ENCODE results near the gene GPATCH8. TPM values are rescaled to one million over a fixed set of nuclear protein-coding genes. Genes with fewer than 3 reads are reported as not detected.
A peak's percentile ranks its signal among the peaks of the same experiment; 100 is the strongest.
"Not testable (repeated sequence)": the region's sequence is repeated elsewhere in the genome, so short reads cannot be mapped to it uniquely, and the experiment has no call there.

The GPATCH8 gene
- total RNA-seq, 2 experiments from 2014 or later: 46.0 to 46.1 TPM

GRCh38 chr17:44397479-44398440 is 105.4 kb downstream of the GPATCH8 start:
- H3K4me3 Mint-ChIP-seq: no peak overlapping the region
- H3K9me3 Mint-ChIP-seq: no peaks in the 10 kb centered on the region
- CTCF ChIA-PET: interaction anchor here (1.9 kb wide), 1 partner anchor 25 kb away, joined by 5 read pairs; no protein-coding TSS in a partner anchor
- no peaks in the 10 kb centered on the region for H3K27me3 Mint-ChIP-seq
- no peak for DNase-seq
- H3K27ac Mint-ChIP-seq: no peak overlapping the region
- POLR2A ChIA-PET: no interaction called here
- H3K36me3 Mint-ChIP-seq (ENCODE audit: low read depth): peaks cover 40% of the 10 kb centered on the region
- peaks cover 7% of the 10 kb centered on the region for H3K4me1 Mint-ChIP-seq

- no peak overlapping the region for H3K4me3 Mint-ChIP-seq
- CTCF ChIA-PET: no interaction called here
- POLR2A ChIA-PET: no interaction called here
- no peaks in the 10 kb centered on the region for H3K9me3 Mint-ChIP-seq
- peaks cover 37% of the 10 kb centered on the region for H3K36me3 Mint-ChIP-seq (ENCODE audit: low read depth)
- H3K27ac Mint-ChIP-seq: no peak overlapping the region
- DNase-seq: no peak
- peaks cover 2% of the 10 kb centered on the region for H3K4me1 Mint-ChIP-seq
- no peaks in the 10 kb centered on the region for H3K27me3 Mint-ChIP-seq
Observed at GRCh38 chr17:44396946-44397345, 106.3 kb downstream of the GPATCH8 start.

- Mint-ChIP-seq H3K9me3 (no peaks in the 10 kb centered on the region), H3K36me3 (ENCODE audit: low read depth) (peaks cover 27% of the 10 kb centered on the region), H3K4me3 (no peak overlapping the region), H3K27ac (no peak overlapping the region), H3K4me1 (peaks cover 4% of the 10 kb centered on the region), H3K27me3 (no peaks in the 10 kb centered on the region)
- DNase-seq: no peak
- POLR2A ChIA-PET: no interaction called here
- CTCF ChIA-PET: interaction anchor here (0.6 kb wide), 1 partner anchor 1499 kb away, joined by 3 read pairs; no protein-coding TSS in a partner anchor
Observed at GRCh38 chr17:44394833-44395232, 108.4 kb downstream of the GPATCH8 start.

- not testable (repeated sequence) for H3K9me3 Mint-ChIP-seq, H3K27ac Mint-ChIP-seq, H3K27me3 Mint-ChIP-seq, H3K4me3 Mint-ChIP-seq, DNase-seq
- ChIA-PET CTCF (interaction anchor here (0.6 kb wide), 1 partner anchor 199 kb away, joined by 3 read pairs; no protein-coding TSS in a partner anchor), POLR2A (interaction anchor here (0.6 to 1.0 kb wide), 2 partner anchors 14 to 192 kb away, joined by 3 read pairs; no protein-coding TSS in a partner anchor)
- Mint-ChIP-seq H3K36me3 (ENCODE audit: low read depth) (peaks cover 21% of the 10 kb centered on the region), H3K4me1 (peaks cover 11% of the 10 kb centered on the region)
Observed at GRCh38 chr17:44394112-44394511, 109.1 kb downstream of the GPATCH8 start.

GRCh38 chr17:44390250-44390870 is 112.8 kb downstream of the GPATCH8 start:
- Mint-ChIP-seq H3K4me1 (peaks cover 20% of the 10 kb centered on the region), H3K4me3 (no peak overlapping the region), H3K27me3 (peaks cover 10% of the 10 kb centered on the region), H3K36me3 (ENCODE audit: low read depth) (peaks cover 2% of the 10 kb centered on the region), H3K27ac (no peak overlapping the region), H3K9me3 (no peaks in the 10 kb centered on the region)
- no peak for DNase-seq
- CTCF ChIA-PET: no interaction called here
- POLR2A ChIA-PET: no interaction called here

- H3K36me3 Mint-ChIP-seq (ENCODE audit: low read depth): peaks cover 2% of the 10 kb centered on the region
- no peak for DNase-seq
- CTCF ChIA-PET: no interaction called here
- POLR2A ChIA-PET: no interaction called here
- H3K27ac Mint-ChIP-seq: peak overlapping the region; percentile 1
- H3K9me3 Mint-ChIP-seq: no peaks in the 10 kb centered on the region
- H3K4me1 Mint-ChIP-seq: peaks cover 24% of the 10 kb centered on the region
- H3K4me3 Mint-ChIP-seq: no peak overlapping the region
- peaks cover 12% of the 10 kb centered on the region for H3K27me3 Mint-ChIP-seq
Observed at GRCh38 chr17:44389723-44390202, 113.4 kb downstream of the GPATCH8 start.

- Mint-ChIP-seq H3K36me3 (ENCODE audit: low read depth) (peaks cover 2% of the 10 kb centered on the region), H3K9me3 (no peaks in the 10 kb centered on the region), H3K27ac (peak within 1 kb of the TSS; percentile 1), H3K4me3 (no peak within 1 kb of the TSS), H3K4me1 (peaks cover 23% of the 10 kb centered on the region), H3K27me3 (peaks cover 16% of the 10 kb centered on the region)
- DNase-seq: no peak
- POLR2A ChIA-PET: no interaction called here
- CTCF ChIA-PET: no interaction called here
Observed at GRCh38 chr17:44389281-44389680, 113.9 kb downstream of the GPATCH8 start, which contains the start of gene ITGA2B. Gene ITGA2B (minus strand): TSS chr17:44389649. CDS start chr17:44389473, 176 bp downstream.

- DNase-seq: no peak
- H3K9me3 Mint-ChIP-seq: no peaks in the 10 kb centered on the region
- H3K27ac Mint-ChIP-seq: no peak overlapping the region
- no peak overlapping the region for H3K4me3 Mint-ChIP-seq
- H3K27me3 Mint-ChIP-seq: peaks cover 27% of the 10 kb centered on the region
- H3K36me3 Mint-ChIP-seq (ENCODE audit: low read depth): peaks cover 2% of the 10 kb centered on the region
- peaks cover 22% of the 10 kb centered on the region for H3K4me1 Mint-ChIP-seq
- ChIA-PET POLR2A (no interaction called here), CTCF (no interaction called here)
Observed at GRCh38 chr17:44387804-44388203, 115.4 kb downstream of the GPATCH8 start.

GRCh38 chr17:44386182-44386525 is 117.1 kb downstream of the GPATCH8 start:
- Mint-ChIP-seq H3K27ac (no peak overlapping the region), H3K9me3 (no peaks in the 10 kb centered on the region), H3K27me3 (peaks cover 35% of the 10 kb centered on the region), H3K36me3 (ENCODE audit: low read depth) (peaks cover 2% of the 10 kb centered on the region), H3K4me3 (peak overlapping the region; percentile 67), H3K4me1 (peaks cover 22% of the 10 kb centered on the region)
- CTCF ChIA-PET: interaction anchor here (1.1 to 1.8 kb wide), 3 partner anchors 23 to 147 kb away, joined by 3 to 4 read pairs (median 4); partner anchors contain the start of gene FAM171A2
- POLR2A ChIA-PET: interaction anchor here (0.6 kb wide), 1 partner anchor 155 kb away, joined by 5 read pairs; no protein-coding TSS in a partner anchor
- no peak for DNase-seq

GRCh38 chr17:44385287-44386181 is 117.7 kb downstream of the GPATCH8 start:
- peak overlapping the region; percentile 67 for H3K4me3 Mint-ChIP-seq
- CTCF ChIA-PET: interaction anchor here (1.0 to 1.8 kb wide), 5 partner anchors 9 to 175 kb away, joined by 3 to 7 read pairs (median 4); partner anchors contain the start of gene FAM171A2
- peaks cover 22% of the 10 kb centered on the region for H3K4me1 Mint-ChIP-seq
- H3K27ac Mint-ChIP-seq: no peak overlapping the region
- DNase-seq: peak; percentile 84
- POLR2A ChIA-PET: interaction anchor here (0.6 kb wide), 1 partner anchor 166 kb away, joined by 4 read pairs; the partner anchor contains the start of gene UBTF
- H3K9me3 Mint-ChIP-seq: no peaks in the 10 kb centered on the region
- H3K36me3 Mint-ChIP-seq (ENCODE audit: low read depth): peaks cover 2% of the 10 kb centered on the region
- H3K27me3 Mint-ChIP-seq: peaks cover 35% of the 10 kb centered on the region

- Mint-ChIP-seq H3K27ac (peak overlapping the region; percentile 31), H3K27me3 (peaks cover 35% of the 10 kb centered on the region), H3K4me3 (peak overlapping the region; percentile 67), H3K9me3 (no peaks in the 10 kb centered on the region), H3K36me3 (ENCODE audit: low read depth) (peaks cover 2% of the 10 kb centered on the region), H3K4me1 (peaks cover 19% of the 10 kb centered on the region)
- DNase-seq: no peak
- POLR2A ChIA-PET: interaction anchor here (0.6 kb wide), 1 partner anchor 166 kb away, joined by 4 read pairs; the partner anchor contains the start of gene UBTF
- CTCF ChIA-PET: interaction anchor here (1.0 to 1.8 kb wide), 4 partner anchors 9 to 175 kb away, joined by 3 to 7 read pairs (median 4); partner anchors contain the start of gene FAM171A2
Observed at GRCh38 chr17:44384823-44385286, 118.4 kb downstream of the GPATCH8 start.
